Measurements from ENCODE around the gene FXYD2. TPM values are rescaled to one million over a fixed set of nuclear protein-coding genes. Genes with fewer than 3 reads are reported as not detected.

FXYD2 gene
- total RNA-seq, 4 donors from 2014 or later: 0.50 to 3.0 (median 1.2) TPM

GRCh38 chr11:117871784-117872183 is 47.2 kb upstream of the FXYD2 start:
- peak overlapping the region in 3 of 4 donors; percentile 59 to 87 (median 83) for H3K27ac ChIP-seq
- TF ChIP-seq POLR2A (IDR thresholded peaks at IDR 0.05): no peak
- no peak for TF ChIP-seq POLR2AphosphoS5 (IDR thresholded peaks at IDR 0.05)
- TF ChIP-seq EP300 (IDR thresholded peaks at IDR 0.05): no peak
- TF ChIP-seq CTCF (IDR thresholded peaks at IDR 0.05): no peak
- H3K4me3 ChIP-seq: no peak overlapping the region
- peaks cover 6% of the 10 kb centered on the region for H3K27me3 ChIP-seq
- WGBS, 2 donors (ENCODE audit: low coverage in 1 of 2): 59% methylated on average over 4 of the region's 5 CpGs; no CpG with 5 or more reads in 1 of the 2 donors
- H3K9me3 ChIP-seq: no peaks in the 10 kb centered on the region
- H3K36me3 ChIP-seq: no peaks in the 10 kb centered on the region
- no peak for ATAC-seq
- H3K4me1 ChIP-seq: peaks cover 0 to 84% (median 19%) of the 10 kb centered on the region in 3 donors

- 75 to 83% methylated on average over 7 to 13 of the region's 18 CpGs for WGBS, 2 donors (ENCODE audit: low coverage in 1 of 2)
- Histone ChIP-seq H3K27ac (peak overlapping the region in 1 of 4 donors; percentile 87), H3K36me3 (no peaks in the 10 kb centered on the region), H3K4me1 (peaks cover 0 to 88% (median 19%) of the 10 kb centered on the region in 3 donors), H3K9me3 (no peaks in the 10 kb centered on the region), H3K27me3 (no peaks in the 10 kb centered on the region), H3K4me3 (no peak overlapping the region)
- TF ChIP-seq POLR2A (IDR thresholded peaks at IDR 0.05) (no peak), POLR2AphosphoS5 (IDR thresholded peaks at IDR 0.05) (no peak)
- no peak for ATAC-seq
Observed at GRCh38 chr11:117871160-117871559, 46.6 kb upstream of the FXYD2 start.

GRCh38 chr11:117870103-117870952 is 45.8 kb upstream of the FXYD2 start:
- Histone ChIP-seq H3K27me3 (no peaks in the 10 kb centered on the region), H3K9me3 (no peaks in the 10 kb centered on the region), H3K4me3 (no peak overlapping the region), H3K27ac (peak overlapping the region in 3 of 4 donors; percentile 11 to 65 (median 61)), H3K4me1 (peaks cover 0 to 80% (median 19%) of the 10 kb centered on the region in 3 donors), H3K36me3 (no peaks in the 10 kb centered on the region)
- no peak for ATAC-seq
- 83% methylated on average over 1 of the region's 9 CpGs; no CpG with 5 or more reads in 1 of the 2 donors for WGBS, 2 donors (ENCODE audit: low coverage in 1 of 2)
- TF ChIP-seq EP300 (IDR thresholded peaks at IDR 0.05) (no peak), CTCF (IDR thresholded peaks at IDR 0.05) (no peak), POLR2A (IDR thresholded peaks at IDR 0.05) (no peak), POLR2AphosphoS5 (IDR thresholded peaks at IDR 0.05) (no peak)

- peaks cover 0 to 73% (median 15%) of the 10 kb centered on the region in 3 donors for H3K4me1 ChIP-seq
- no peak for ATAC-seq
- no peaks in the 10 kb centered on the region for H3K36me3 ChIP-seq
- no peaks in the 10 kb centered on the region for H3K27me3 ChIP-seq
- H3K9me3 ChIP-seq: no peaks in the 10 kb centered on the region
- TF ChIP-seq EP300 (IDR thresholded peaks at IDR 0.05) (no peak), POLR2AphosphoS5 (IDR thresholded peaks at IDR 0.05) (no peak)
- 21 to 60% methylated on average over 1 to 4 of the region's 4 CpGs for WGBS, 2 donors (ENCODE audit: low coverage in 1 of 2)
- H3K4me3 ChIP-seq: no peak overlapping the region
- peak overlapping the region in 3 of 4 donors; percentile 11 to 65 (median 61) for H3K27ac ChIP-seq
Observed at GRCh38 chr11:117869604-117870003, 45.1 kb upstream of the FXYD2 start.

- H3K4me1 ChIP-seq: peaks cover 0 to 66% (median 14%) of the 10 kb centered on the region in 3 donors
- WGBS, 2 donors (ENCODE audit: low coverage in 1 of 2): 78 to 89% methylated on average over 6 to 8 of the region's 17 CpGs
- H3K36me3 ChIP-seq: no peaks in the 10 kb centered on the region
- no peak for ATAC-seq
- H3K27ac ChIP-seq: peak overlapping the region in 2 of 4 donors; percentile 61 to 65
- H3K27me3 ChIP-seq: no peaks in the 10 kb centered on the region
- TF ChIP-seq POLR2A (IDR thresholded peaks at IDR 0.05): no peak
- TF ChIP-seq POLR2AphosphoS5 (IDR thresholded peaks at IDR 0.05): no peak
- TF ChIP-seq CTCF (IDR thresholded peaks at IDR 0.05): no peak
- no peak for TF ChIP-seq EP300 (IDR thresholded peaks at IDR 0.05)
- H3K4me3 ChIP-seq: no peak overlapping the region
- H3K9me3 ChIP-seq: no peaks in the 10 kb centered on the region
Observed at GRCh38 chr11:117868815-117869561, 44.4 kb upstream of the FXYD2 start.
